GM12878 (cell line): Measurements from ENCODE around the gene AP3B1. TPM values are rescaled to one million over a fixed set of nuclear protein-coding genes. Genes with fewer than 3 reads are reported as not detected.

Experiments
- ATAC-seq: fragments of 200-7000 bp; cut with Tn5 transposase; 3 replicates; pipeline ENCODE4 v1.9.1; 2020; ENCODE audit warnings: mild to moderate bottlenecking, moderate library complexity
- BruUV-seq: library from RNA; stranded (reverse); fragments of 400-500 nt; replicated peaks from 2 replicates; lab custom pipeline; 2021; lab: Mats Ljungman, UMichigan
- CTCF ChIA-PET: fragments of 300-600 bp; sonication (Branson Sonifier 250); formaldehyde crosslinking; extraction: SDS; loops from one replicate; lab custom pipeline; 2021; ENCODE audit warnings: inconsistent platforms; lab: Yijun Ruan, JAX
- POLR2A ChIA-PET: fragments of 350-600 bp; formaldehyde crosslinking; extraction: SDS; loops from one replicate; lab custom pipeline; 2021; ENCODE audit warnings: inconsistent platforms; lab: Charles Lee
- RAD21 ChIA-PET: fragments of 300-600 bp; sonication (Branson Sonifier 250); formaldehyde crosslinking; loops from one replicate; lab custom pipeline; 2023; ENCODE audit warnings: antibody characterized with exemption; ENCODE audit not compliant: unreplicated experiment; lab: Charles Lee
- SMC1A ChIA-PET: fragments of 300-600 bp; sonication (Branson Sonifier 250); formaldehyde crosslinking; loops from one replicate; lab custom pipeline; 2023; ENCODE audit not compliant: unreplicated experiment, uncharacterized antibody; lab: Charles Lee
- DNase-seq: peaks from one replicate; pipeline ENCODE4 v3.0.0-alpha.2; 2011; ENCODE audit warnings: low read depth, low spot score
- FAIRE-seq: peaks from 3 replicates; lab custom pipeline; 2011; peaks lifted over from hg19 to GRCh38; lab: Jason Lieb, UNC
- H2AFZ ChIP-seq: 2 replicates; pipeline ENCODE4 v1.6.0; 2011; ENCODE audit warnings: low read depth, low read length, control low read depth; ENCODE audit not compliant: control insufficient read depth
- H3K27ac ChIP-seq: 2 replicates; pipeline ENCODE4 v1.5.1; 2011; ENCODE audit warnings: control low read depth; ENCODE audit not compliant: control insufficient read depth, insufficient read depth
- H3K27me3 ChIP-seq, 2 experiments: replicated peaks in 1 of 2; 2 replicates each; pipeline versions ENCODE4 v1.6.0 to v1.6.1; 2011; ENCODE audit warnings: low read length in 1 of 2; ENCODE audit not compliant: control insufficient read depth in 2 of 2, insufficient read depth in 2 of 2
- H3K36me3 ChIP-seq, 2 experiments: 2 replicates each; pipeline ENCODE4 v1.5.1; 2011; ENCODE audit warnings: low read length in 1 of 2; ENCODE audit not compliant: control insufficient read depth in 2 of 2, insufficient read depth in 2 of 2
- H3K4me1 ChIP-seq: 2 replicates; pipeline ENCODE4 v1.6.1; 2011; ENCODE audit warnings: mild to moderate bottlenecking, low read length, moderate library complexity, mixed read lengths; ENCODE audit not compliant: control insufficient read depth, insufficient read depth
- H3K4me2 ChIP-seq: 2 replicates; pipeline ENCODE4 v1.6.0; 2011; ENCODE audit warnings: control low read depth; ENCODE audit not compliant: control insufficient read depth, insufficient read depth
- H3K4me3 ChIP-seq: fragments of 200-600 bp; sonication (generic); 2 replicates; pipeline ENCODE4 v1.5.1; 2016
- H3K79me2 ChIP-seq: 2 replicates; pipeline ENCODE4 v1.6.0; 2011; ENCODE audit warnings: low read length; ENCODE audit not compliant: control insufficient read depth, insufficient read depth
- H3K9ac ChIP-seq: 2 replicates; pipeline ENCODE4 v1.8.0; 2011; ENCODE audit warnings: low read length, control low read depth, mixed read lengths; ENCODE audit not compliant: control insufficient read depth, insufficient read depth
- H3K9me3 ChIP-seq: replicated peaks from 3 replicates; pipeline ENCODE4 v1.5.1; 2011; ENCODE audit warnings: mild to moderate bottlenecking, low read length; ENCODE audit not compliant: control insufficient read depth, insufficient read depth
- H4K20me1 ChIP-seq: 2 replicates; pipeline ENCODE4 v1.6.0; 2011; ENCODE audit not compliant: control insufficient read depth, insufficient read depth
- BHLHE40 ChIP-seq, 2 experiments: fragments of 450-650 bp in 1 of 2; IDR thresholded peaks; 2 replicates each; pipeline ENCODE4 v1.6.1; 2011 to 2017; ENCODE audit warnings: low read depth in 2 of 2, borderline replicate concordance in 1 of 2, improper control_type of control experiment in 1 of 2, low read length in 1 of 2, mild to moderate bottlenecking in 1 of 2
- HDAC2 ChIP-seq: fragments of 200-600 bp; sonication (generic); IDR thresholded peaks from 2 replicates; pipeline ENCODE4 v1.6.1; 2017
- PKNOX1 ChIP-seq: fragments of 450-650 bp; IDR thresholded peaks from 2 replicates; pipeline ENCODE4 v1.6.1; 2016; ENCODE audit warnings: mild to moderate bottlenecking
- PML ChIP-seq: IDR thresholded peaks from 2 replicates; pipeline ENCODE4 v1.6.1; 2012; ENCODE audit warnings: low read length, inconsistent platforms
- RELB ChIP-seq: fragments of 450-650 bp; IDR thresholded peaks from 2 replicates; pipeline ENCODE4 v1.6.1; 2017; ENCODE audit warnings: low read depth, mild to moderate bottlenecking, moderate library complexity
- WGBS: methylation state at CpG from one replicate; pipeline ENCODE4 v1.1.6; 2016; ENCODE audit warnings: low lambda C conversion rate; ENCODE audit not compliant: insufficient replicate concordance, insufficient coverage; ENCODE audit errors: missing lambda C conversion rate; 5-methylcytosine and 5-hydroxymethylcytosine counted together
- in situ Hi-C: fragments of 300-500 bp; cut with MboI; formaldehyde crosslinking; loops from 9 replicates; pipeline ENCODE4 v1.14.3; 2018; ENCODE audit warnings: mixed read lengths
- intact Hi-C: fragments of 100-400 bp; cut with micrococcal nuclease; formaldehyde crosslinking; loops from one replicate; pipeline ENCODE4 v1.14.2; 2022; ENCODE audit not compliant: unreplicated experiment
- polyA plus RNA-seq, 11 experiments: library from polyadenylated mRNA; depleted of rRNA in 4 of 11; unstranded in 6 of 11; stranded (reverse) in 5 of 11; fragments of >200 nt; fragmentation: Nextera tagmentation in 4 of 11; fragmentation: Illumina TruSeq in 1 of 11; extraction: Ambion mirVana in 4 of 11; extraction: Trizol in 1 of 11; gene quantifications; 1 replicate in 1 of 11; 2 replicates in 10 of 11; pipeline versions ENCODE4 v1.2.1 to v1.2.3, GENCODE V29; 2011 to 2016; ENCODE audit warnings: inconsistent platforms in 2 of 11, missing spikeins in 2 of 11, low read depth in 1 of 11
- total RNA-seq, 4 experiments: library from RNA; depleted of rRNA in 3 of 4; stranded (reverse); fragments of >200 nt in 3 of 4; fragmentation: Illumina TruSeq in 1 of 4; extraction: Trizol in 1 of 4; gene quantifications; 2 replicates each; pipeline versions ENCODE4 v1.2.1 to v1.2.3, GENCODE V29; 2013 to 2021

Gene AP3B1
- total and polyA plus RNA-seq, 10 of the 15 experiments (the other 5 are each of a cell fraction or from before 2014, with no cell fraction given): 30.9 to 70.8 (median 46.0) TPM

GRCh38 chr5:78046006-78046405 lies 248.5 kb downstream of the AP3B1 start:
- H3K36me3 ChIP-seq: peaks cover 0 to 3% of the 10 kb centered on the region in 2 experiments; a peak in 1 of 4 replicates
- intact Hi-C loops: no loop called here
- WGBS: 96% methylated on average over 9 of the region's 9 CpGs
- H4K20me1 ChIP-seq: no peaks in the 10 kb centered on the region
- no peak overlapping the region for H3K27ac ChIP-seq
- H3K4me1 ChIP-seq: no peaks in the 10 kb centered on the region
- H2AFZ ChIP-seq: no peak overlapping the region
- no peak overlapping the region for H3K9ac ChIP-seq
- FAIRE-seq (no peak), ATAC-seq (no peak), DNase-seq (no peak)
- H3K4me3 ChIP-seq: no peak overlapping the region
- no peaks in the 10 kb centered on the region for H3K79me2 ChIP-seq
- POLR2A ChIA-PET: no interaction called here
- no TSS peak for BruUV-seq
- CTCF ChIA-PET: no interaction called here
- RAD21 ChIA-PET: no interaction called here
- no peaks in the 10 kb centered on the region for H3K9me3 ChIP-seq
- H3K27me3 ChIP-seq: no peaks in the 10 kb centered on the region
- no peak overlapping the region for H3K4me2 ChIP-seq
- SMC1A ChIA-PET: no interaction called here
- in situ Hi-C loops: no loop called here
- TF ChIP-seq RELB (no peak), PML (no peak), HDAC2 (no peak), PKNOX1 (no peak), BHLHE40 (IDR thresholded peaks at IDR 0.05; ENCODE audit: borderline replicate concordance in 1 of 2, low read depth in 2 of 2, low read length in 1 of 2) (no peak)
